ENCODE data around the gene TEX44.
A peak's percentile ranks its signal among the peaks of the same experiment; 100 is the strongest.

Gene TEX44

DNA sequence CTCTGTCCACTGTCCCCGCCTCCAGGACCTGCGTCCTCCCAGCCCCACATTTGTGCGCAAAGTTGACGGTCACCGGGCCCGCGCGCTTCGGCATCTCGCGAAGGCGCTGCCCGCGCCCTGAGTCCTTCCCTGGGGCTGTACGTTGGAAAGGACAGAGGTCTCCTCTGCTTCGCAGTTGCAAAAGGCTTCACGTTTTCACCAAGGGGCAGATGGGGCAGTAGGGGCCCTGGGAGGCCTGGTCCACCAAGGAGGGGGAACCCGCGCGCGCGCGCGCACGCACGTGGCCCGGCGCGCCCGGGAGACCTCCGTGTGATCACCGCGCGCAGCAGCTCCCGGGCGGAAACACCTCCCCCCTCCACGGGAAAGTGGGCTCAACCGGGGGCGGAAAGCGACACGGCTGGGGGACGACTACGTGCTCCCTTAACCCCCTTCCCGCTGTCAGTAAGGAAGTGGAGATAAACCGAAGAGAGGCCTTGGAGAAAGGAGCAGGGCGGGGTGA lies 21.9 kb downstream of the TEX44 start:
- Histone ChIP-seq H3K36me3 (ENCODE audit: control insufficient read depth, insufficient read depth, low read length) (no peaks in the 10 kb centered on the region), H3K9ac (peak overlapping the region; percentile 64), H2AFZ (peak overlapping the region; percentile 99), H3K79me2 (no peaks in the 10 kb centered on the region), H3K4me2 (ENCODE audit: low read length) (peak overlapping the region; percentile 90), H3K4me3 (ENCODE audit: low read depth, low read length) (peak overlapping the region; percentile 61), H3K4me1 (peaks cover 20% of the 10 kb centered on the region), H3K27ac (peak overlapping the region; percentile 97), H3K27me3 (ENCODE audit: control insufficient read depth, insufficient read depth, low read length) (no peaks in the 10 kb centered on the region), H3K9me3 (ENCODE audit: control insufficient read depth, low read length) (no peaks in the 10 kb centered on the region)
- TF ChIP-seq, protein P1, sequence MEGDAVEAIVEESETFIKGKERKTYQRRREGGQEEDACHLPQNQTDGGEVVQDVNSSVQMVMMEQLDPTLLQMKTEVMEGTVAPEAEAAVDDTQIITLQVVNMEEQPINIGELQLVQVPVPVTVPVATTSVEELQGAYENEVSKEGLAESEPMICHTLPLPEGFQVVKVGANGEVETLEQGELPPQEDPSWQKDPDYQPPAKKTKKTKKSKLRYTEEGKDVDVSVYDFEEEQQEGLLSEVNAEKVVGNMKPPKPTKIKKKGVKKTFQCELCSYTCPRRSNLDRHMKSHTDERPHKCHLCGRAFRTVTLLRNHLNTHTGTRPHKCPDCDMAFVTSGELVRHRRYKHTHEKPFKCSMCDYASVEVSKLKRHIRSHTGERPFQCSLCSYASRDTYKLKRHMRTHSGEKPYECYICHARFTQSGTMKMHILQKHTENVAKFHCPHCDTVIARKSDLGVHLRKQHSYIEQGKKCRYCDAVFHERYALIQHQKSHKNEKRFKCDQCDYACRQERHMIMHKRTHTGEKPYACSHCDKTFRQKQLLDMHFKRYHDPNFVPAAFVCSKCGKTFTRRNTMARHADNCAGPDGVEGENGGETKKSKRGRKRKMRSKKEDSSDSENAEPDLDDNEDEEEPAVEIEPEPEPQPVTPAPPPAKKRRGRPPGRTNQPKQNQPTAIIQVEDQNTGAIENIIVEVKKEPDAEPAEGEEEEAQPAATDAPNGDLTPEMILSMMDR (IDR thresholded peaks at IDR 0.05), result no peak

DNA sequence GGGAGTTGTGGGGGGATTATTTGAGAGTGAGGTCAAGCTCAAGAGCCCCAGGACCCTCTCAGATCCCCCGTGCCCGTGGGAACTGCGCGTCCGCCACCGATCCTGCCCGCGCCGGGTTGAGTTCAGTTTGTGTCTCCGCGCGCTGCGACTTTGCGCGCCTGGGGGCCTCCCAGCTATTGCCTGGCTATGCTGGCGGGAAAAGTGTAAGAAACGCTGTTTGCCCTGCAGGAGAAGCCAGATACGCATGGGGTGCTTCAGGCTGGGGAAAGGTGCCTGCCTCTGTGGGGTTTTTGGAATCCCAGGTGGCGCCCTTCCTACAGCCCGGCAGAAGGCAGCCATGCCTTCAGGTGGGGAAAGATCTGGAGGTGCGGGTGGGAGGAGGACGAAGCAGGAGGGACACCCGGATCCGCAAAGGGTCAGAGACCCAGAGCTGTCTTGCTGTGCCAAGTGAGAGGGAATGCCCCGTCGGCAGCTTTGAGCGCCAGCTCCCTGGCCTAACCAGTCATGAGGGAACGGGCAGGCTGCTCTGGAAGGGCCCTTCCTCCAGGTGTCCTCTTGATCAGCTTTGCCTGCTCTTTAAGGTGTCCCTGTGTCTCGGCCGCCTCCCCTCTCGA lies 22.5 kb downstream of the TEX44 start:
- peak overlapping the region; percentile 97 for H3K27ac ChIP-seq
- TF ChIP-seq, protein P1 (IDR thresholded peaks at IDR 0.05), result no peak
- peak overlapping the region; percentile 99 for H2AFZ ChIP-seq
- no peaks in the 10 kb centered on the region for H3K79me2 ChIP-seq
- H3K4me2 ChIP-seq (ENCODE audit: low read length), result peak overlapping the region; percentile 90
- H3K9me3 ChIP-seq (ENCODE audit: control insufficient read depth, low read length), result no peaks in the 10 kb centered on the region
- no peaks in the 10 kb centered on the region for H3K27me3 ChIP-seq (ENCODE audit: control insufficient read depth, insufficient read depth, low read length)
- peak overlapping the region; percentile 61 for H3K4me3 ChIP-seq (ENCODE audit: low read depth, low read length)
- peak overlapping the region; percentile 64 for H3K9ac ChIP-seq
- H3K36me3 ChIP-seq (ENCODE audit: control insufficient read depth, insufficient read depth, low read length), result no peaks in the 10 kb centered on the region
- H3K4me1 ChIP-seq, result peaks cover 20% of the 10 kb centered on the region

DNA sequence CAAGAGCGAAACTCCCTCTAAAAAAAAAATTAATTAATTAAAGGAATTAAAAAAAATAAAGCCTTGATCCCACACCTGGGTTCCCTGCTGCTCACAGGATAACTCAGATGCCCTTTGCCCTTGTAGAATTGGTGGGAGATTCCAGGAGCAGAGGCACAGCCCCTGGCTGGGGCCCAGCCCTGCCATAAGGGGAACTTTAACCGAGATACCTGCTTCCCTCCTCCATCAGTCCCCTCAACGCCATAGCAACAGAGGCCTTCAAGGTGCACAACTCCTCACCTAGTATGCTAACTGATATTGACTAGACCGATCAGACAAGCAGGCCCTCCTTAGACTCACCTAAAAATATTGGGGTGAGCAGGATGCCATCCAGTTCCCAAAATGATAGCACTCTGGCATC lies 23.6 kb downstream of the TEX44 start:
- H3K9ac ChIP-seq, result no peak overlapping the region
- H3K36me3 ChIP-seq (ENCODE audit: control insufficient read depth, insufficient read depth, low read length), result no peaks in the 10 kb centered on the region
- H3K4me1 ChIP-seq, result peaks cover 23% of the 10 kb centered on the region

DNA sequence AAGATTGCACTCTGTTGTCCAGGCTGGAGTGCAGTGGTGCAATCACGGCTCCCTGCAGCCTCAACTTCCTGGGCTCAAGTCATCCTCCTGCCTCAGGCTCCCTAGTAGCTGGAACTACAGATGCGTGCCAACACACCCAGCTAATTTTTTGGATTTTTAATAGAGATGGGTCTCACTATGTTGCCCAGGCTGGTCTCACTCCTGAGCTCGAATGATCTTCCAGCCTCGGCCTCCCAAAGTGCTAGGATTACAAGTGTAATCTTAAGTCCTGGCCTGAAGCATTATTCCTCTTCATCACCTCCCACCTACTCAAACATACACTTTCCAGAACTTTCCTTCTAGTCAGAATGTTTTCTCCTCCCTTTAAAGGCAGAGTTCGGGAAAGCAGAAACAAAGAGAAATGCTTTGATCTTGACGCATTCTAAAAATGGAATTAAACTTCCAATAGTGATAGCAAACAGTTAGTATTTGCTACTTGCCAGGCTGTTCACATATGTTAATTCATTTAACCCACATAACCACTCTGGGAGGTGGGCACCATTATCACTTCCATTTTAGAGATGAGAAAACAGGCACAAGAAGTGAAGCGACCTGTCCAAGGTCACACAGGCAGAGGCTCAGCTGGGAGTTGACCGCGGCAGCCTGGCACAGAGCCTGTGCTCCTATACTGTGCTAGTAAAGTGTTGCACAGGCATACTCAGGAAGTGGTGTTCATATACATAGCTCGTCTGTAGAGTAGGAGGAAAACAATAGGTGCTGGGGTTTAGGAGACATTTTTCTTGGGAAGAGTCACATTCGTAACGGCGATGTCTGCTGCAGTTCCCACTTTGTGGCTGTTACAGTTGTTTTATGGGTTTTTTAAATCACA lies 24.6 kb downstream of the TEX44 start:
- H3K9me3 ChIP-seq (ENCODE audit: control insufficient read depth, low read length), result no peaks in the 10 kb centered on the region
- no peaks in the 10 kb centered on the region for H3K79me2 ChIP-seq
- no peak overlapping the region for H3K27ac ChIP-seq
- H3K9ac ChIP-seq, result no peak overlapping the region
- H3K4me2 ChIP-seq (ENCODE audit: low read length), result no peak overlapping the region
- no peak overlapping the region for H3K4me3 ChIP-seq (ENCODE audit: low read depth, low read length)
- peaks cover 20% of the 10 kb centered on the region for H3K4me1 ChIP-seq
- H2AFZ ChIP-seq, result no peak overlapping the region
- no peaks in the 10 kb centered on the region for H3K27me3 ChIP-seq (ENCODE audit: control insufficient read depth, insufficient read depth, low read length)
- TF ChIP-seq, protein P1 (IDR thresholded peaks at IDR 0.05), result no peak
- H3K36me3 ChIP-seq (ENCODE audit: control insufficient read depth, insufficient read depth, low read length), result no peaks in the 10 kb centered on the region

More for the DNA sequence above, 23.6 kb downstream of the TEX44 start:
- Histone ChIP-seq H3K4me2 (ENCODE audit: low read length) (no peak overlapping the region), H3K27ac (no peak overlapping the region), H3K4me3 (ENCODE audit: low read depth, low read length) (no peak overlapping the region), H2AFZ (no peak overlapping the region), H3K79me2 (no peaks in the 10 kb centered on the region), H3K27me3 (ENCODE audit: control insufficient read depth, insufficient read depth, low read length) (no peaks in the 10 kb centered on the region), H3K9me3 (ENCODE audit: control insufficient read depth, low read length) (no peaks in the 10 kb centered on the region)
- TF ChIP-seq, protein P1 (IDR thresholded peaks at IDR 0.05), result no peak

All from parathyroid adenoma (tissue), 2 donors.